Loucy (cell line): ENCODE data around the gene ZAR1.

Experiments used
- H2AFZ ChIP-seq: fragments of 200-600 bp; sonication (generic); 2 replicates; pipeline ENCODE4 v1.6.0; 2016; ENCODE audit warnings: antibody characterized with exemption, mild to moderate bottlenecking, low read length, moderate library complexity
- H3F3A ChIP-seq: fragments of 200-600 bp; 2 replicates; pipeline ENCODE4 v1.6.0; 2016; ENCODE audit warnings: antibody characterized with exemption, low read depth, mild to moderate bottlenecking
- H3K27me3 ChIP-seq: fragments of 200-600 bp; sonication (generic); 2 replicates; pipeline ENCODE4 v1.6.1; 2014; ENCODE audit warnings: low read length, mild to moderate bottlenecking; ENCODE audit not compliant: insufficient read depth, poor library complexity, severe bottlenecking
- H3K36me3 ChIP-seq: fragments of 200-600 bp; sonication (generic); 2 replicates; pipeline ENCODE4 v1.6.1; 2016; ENCODE audit warnings: low read length; ENCODE audit not compliant: insufficient read depth
- H3K4me1 ChIP-seq: fragments of 200-600 bp; sonication (generic); 2 replicates; pipeline ENCODE4 v1.5.1; 2014; ENCODE audit warnings: low read length, mild to moderate bottlenecking; ENCODE audit not compliant: insufficient read depth, poor library complexity, severe bottlenecking
- H3K4me2 ChIP-seq: fragments of 200-600 bp; sonication (generic); 2 replicates; pipeline ENCODE4 v1.6.0; 2014; ENCODE audit warnings: antibody characterized with exemption, low read length, low read depth, mild to moderate bottlenecking; ENCODE audit not compliant: poor library complexity, severe bottlenecking
- H3K4me3 ChIP-seq: fragments of 200-600 bp; sonication (generic); 2 replicates; pipeline ENCODE4 v1.5.1; 2014; ENCODE audit warnings: low read length, mild to moderate bottlenecking, mixed read lengths; ENCODE audit not compliant: poor library complexity, severe bottlenecking
- H3K79me2 ChIP-seq: fragments of 200-600 bp; sonication (generic); 2 replicates; pipeline ENCODE4 v1.6.1; 2014; ENCODE audit warnings: low read length; ENCODE audit not compliant: insufficient read depth
- H3K9ac ChIP-seq: fragments of 200-600 bp; sonication (generic); 2 replicates; pipeline ENCODE4 v1.6.0; 2014; ENCODE audit warnings: mild to moderate bottlenecking, low read depth, low read length, moderate library complexity; ENCODE audit not compliant: poor library complexity, severe bottlenecking
- H3K9me2 ChIP-seq: fragments of 200-600 bp; sonication (generic); replicated peaks from 2 replicates; pipeline ENCODE4 v1.6.1; 2016; ENCODE audit warnings: low read depth, low read length, mixed read lengths
- H3K9me3 ChIP-seq: fragments of 200-600 bp; sonication (generic); 2 replicates; pipeline ENCODE4 v1.6.1; 2014; ENCODE audit warnings: mild to moderate bottlenecking, antibody characterized with exemption, low read length, low read depth; ENCODE audit not compliant: insufficient read depth
- H4K20me1 ChIP-seq: fragments of 200-600 bp; sonication (generic); 2 replicates; pipeline ENCODE4 v1.6.0; 2014; ENCODE audit warnings: antibody characterized with exemption, low read length, mild to moderate bottlenecking; ENCODE audit not compliant: insufficient read depth, poor library complexity, severe bottlenecking
- CTCF ChIP-seq: fragments of 200-600 bp; sonication (generic); conservative IDR thresholded peaks from 2 replicates; pipeline ENCODE4 v1.5.1; 2014; ENCODE audit warnings: mild to moderate bottlenecking, antibody characterized with exemption, low read length
- EZH2phosphoT487 ChIP-seq: fragments of 200-600 bp; IDR thresholded peaks from 2 replicates; pipeline ENCODE4 v1.6.1; 2018; ENCODE audit warnings: antibody characterized with exemption, mild to moderate bottlenecking, moderate library complexity, borderline replicate concordance

ZAR1 gene

GRCh38 chr4:48484494-48485168, 5.4 kb upstream of the ZAR1 start:
- Histone ChIP-seq H3K9ac (no peak overlapping the region), H3K4me3 (no peak overlapping the region)

GRCh38 chr4:48489683-48490011, 405 bp upstream of the ZAR1 start:
- no peaks in the 10 kb centered on the region for H3K27me3 ChIP-seq
- TF ChIP-seq CTCF: no peak
- TF ChIP-seq EZH2phosphoT487: no peak
- no peaks in the 10 kb centered on the region for H3K36me3 ChIP-seq
- no peaks in the 10 kb centered on the region for H3K9me2 ChIP-seq
- H2AFZ ChIP-seq: no peak overlapping the region
- H3F3A ChIP-seq: no peaks in the 10 kb centered on the region
- H3K9ac ChIP-seq: no peak overlapping the region
- H3K79me2 ChIP-seq: no peaks in the 10 kb centered on the region
- H3K4me3 ChIP-seq: no peak overlapping the region
- H3K9me3 ChIP-seq: no peaks in the 10 kb centered on the region
- no peak overlapping the region for H3K4me2 ChIP-seq
- H4K20me1 ChIP-seq: no peaks in the 10 kb centered on the region
- no peaks in the 10 kb centered on the region for H3K4me1 ChIP-seq

More at GRCh38 chr4:48484494-48485168, 5.4 kb upstream of the ZAR1 start:
- no peak overlapping the region for H2AFZ ChIP-seq
- no peak for TF ChIP-seq EZH2phosphoT487
- no peak for TF ChIP-seq CTCF
- H3F3A ChIP-seq: no peaks in the 10 kb centered on the region
- H3K27me3 ChIP-seq: no peaks in the 10 kb centered on the region
- H3K9me3 ChIP-seq: no peaks in the 10 kb centered on the region
- H3K9me2 ChIP-seq: no peaks in the 10 kb centered on the region
- no peaks in the 10 kb centered on the region for H3K4me1 ChIP-seq
- H4K20me1 ChIP-seq: no peaks in the 10 kb centered on the region
- no peaks in the 10 kb centered on the region for H3K79me2 ChIP-seq
- no peak overlapping the region for H3K4me2 ChIP-seq
- no peaks in the 10 kb centered on the region for H3K36me3 ChIP-seq

- no peaks in the 10 kb centered on the region for H3K79me2 ChIP-seq
- H3K27me3 ChIP-seq: no peaks in the 10 kb centered on the region
- no peaks in the 10 kb centered on the region for H3K4me1 ChIP-seq
- H2AFZ ChIP-seq: no peak overlapping the region
- no peaks in the 10 kb centered on the region for H4K20me1 ChIP-seq
- TF ChIP-seq EZH2phosphoT487 (no peak), CTCF (no peak)
- no peaks in the 10 kb centered on the region for H3K9me3 ChIP-seq
- no peaks in the 10 kb centered on the region for H3F3A ChIP-seq
- no peaks in the 10 kb centered on the region for H3K36me3 ChIP-seq
- no peaks in the 10 kb centered on the region for H3K9me2 ChIP-seq
- no peak overlapping the region for H3K4me3 ChIP-seq
- H3K4me2 ChIP-seq: no peak overlapping the region
- no peak overlapping the region for H3K9ac ChIP-seq
These were observed 845 bp downstream of the ZAR1 start for GRCh38 chr4:48490680-48491513.
